Lower leg skin (tissue), 4 donors: ENCODE data around the gene CNTROB. TPM values are rescaled to one million over a fixed set of nuclear protein-coding genes. Genes with fewer than 3 reads are reported as not detected.

Source experiments
- DNase-seq, 2 donors: peaks; one replicate each; pipeline ENCODE4 v3.0.0-alpha.2; 2019; ENCODE audit warnings: low spot score in 2 of 2
- H3K4me3 ChIP-seq: fragments of 200-600 bp; sonication (generic); 2 replicates; pipeline ENCODE4 v1.5.1; 2017; ENCODE audit warnings: mild to moderate bottlenecking, low read depth; ENCODE audit not compliant: poor library complexity, severe bottlenecking
- POLR2A ChIP-seq, 2 donors: fragments of 450-650 bp; IDR thresholded peaks; one replicate each; pipeline ENCODE4 v1.6.1; 2016 to 2017; ENCODE audit warnings: antibody characterized with exemption in 2 of 2, mild to moderate bottlenecking in 1 of 2, moderate library complexity in 1 of 2
- WGBS, 2 donors: methylation state at CpG; one replicate each; pipeline ENCODE4 v1.1.5; 2018; 5-methylcytosine and 5-hydroxymethylcytosine counted together
- intact Hi-C: fragments of 100-400 bp; cut with DNase I; formaldehyde crosslinking; loops from one replicate; pipeline ENCODE4 v1.15.0; 2023; ENCODE audit warnings: low total_unique reads
- total RNA-seq, 4 donors: library from RNA; depleted of rRNA; stranded (reverse); fragments of >200 nt; gene quantifications; one replicate each; pipeline ENCODE4 v1.1.0, GENCODE V29; 2016
- TF ChIP-seq, protein P1 (sequence below), 3 donors: fragments of 450-650 bp; IDR thresholded peaks; one replicate each; pipeline ENCODE4 v1.5.1; 2016; ENCODE audit warnings: antibody characterized with exemption in 3 of 3, mild to moderate bottlenecking in 3 of 3, moderate library complexity in 2 of 3

The CNTROB gene
- total RNA-seq, 4 donors from 2014 or later, result 23.4 to 43.1 (median 27.0) TPM

- TF ChIP-seq POLR2A (IDR thresholded peaks at IDR 0.05), result no peak
- TF ChIP-seq, protein P1, sequence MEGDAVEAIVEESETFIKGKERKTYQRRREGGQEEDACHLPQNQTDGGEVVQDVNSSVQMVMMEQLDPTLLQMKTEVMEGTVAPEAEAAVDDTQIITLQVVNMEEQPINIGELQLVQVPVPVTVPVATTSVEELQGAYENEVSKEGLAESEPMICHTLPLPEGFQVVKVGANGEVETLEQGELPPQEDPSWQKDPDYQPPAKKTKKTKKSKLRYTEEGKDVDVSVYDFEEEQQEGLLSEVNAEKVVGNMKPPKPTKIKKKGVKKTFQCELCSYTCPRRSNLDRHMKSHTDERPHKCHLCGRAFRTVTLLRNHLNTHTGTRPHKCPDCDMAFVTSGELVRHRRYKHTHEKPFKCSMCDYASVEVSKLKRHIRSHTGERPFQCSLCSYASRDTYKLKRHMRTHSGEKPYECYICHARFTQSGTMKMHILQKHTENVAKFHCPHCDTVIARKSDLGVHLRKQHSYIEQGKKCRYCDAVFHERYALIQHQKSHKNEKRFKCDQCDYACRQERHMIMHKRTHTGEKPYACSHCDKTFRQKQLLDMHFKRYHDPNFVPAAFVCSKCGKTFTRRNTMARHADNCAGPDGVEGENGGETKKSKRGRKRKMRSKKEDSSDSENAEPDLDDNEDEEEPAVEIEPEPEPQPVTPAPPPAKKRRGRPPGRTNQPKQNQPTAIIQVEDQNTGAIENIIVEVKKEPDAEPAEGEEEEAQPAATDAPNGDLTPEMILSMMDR (IDR thresholded peaks at IDR 0.05), result no peak
- intact Hi-C loops, result no loop called here
- WGBS, 2 donors, result 88 to 89% methylated on average over 6 of the region's 6 CpGs
- no peak for DNase-seq
- H3K4me3 ChIP-seq, result no peak overlapping the region
Measured at GRCh38 chr17:7969433-7969832, 37.4 kb downstream of the CNTROB start.

DNA sequence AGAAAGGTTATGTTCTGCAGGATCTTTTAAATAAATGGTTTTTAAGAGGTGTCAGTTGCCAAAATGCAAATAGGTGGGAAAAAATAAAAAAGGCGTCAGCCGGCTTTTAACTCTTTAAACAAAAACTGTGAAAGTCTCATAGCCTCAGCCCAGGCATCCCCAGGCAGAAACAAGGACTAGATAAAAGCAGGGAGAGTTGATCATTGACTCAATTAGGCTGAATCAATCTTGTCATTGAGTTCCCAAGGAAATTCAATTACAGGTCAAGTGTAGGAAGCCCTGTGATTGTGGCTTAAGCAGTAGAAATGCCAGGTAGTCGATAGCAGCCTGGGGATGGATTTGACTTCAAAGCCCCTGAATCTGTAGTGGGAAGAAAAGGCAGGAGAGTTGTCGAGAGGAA lies 39.6 kb downstream of the CNTROB start:
- 73 to 75% methylated on average over 4 of the region's 4 CpGs for WGBS, 2 donors
- TF ChIP-seq, protein P1 (IDR thresholded peaks at IDR 0.05), result no peak
- no peak for TF ChIP-seq POLR2A (IDR thresholded peaks at IDR 0.05)
- DNase-seq, result no peak
- H3K4me3 ChIP-seq, result no peak overlapping the region
- intact Hi-C loops, result no loop called here

GRCh38 chr17:7972131-7972785 lies 40.3 kb downstream of the CNTROB start:
- intact Hi-C loops, result no loop called here
- H3K4me3 ChIP-seq, result no peak overlapping the region
- TF ChIP-seq, protein P1 (IDR thresholded peaks at IDR 0.05), result no peak
- no peak for TF ChIP-seq POLR2A (IDR thresholded peaks at IDR 0.05)
- no peak for DNase-seq
- 92 to 96% methylated on average over 8 of the region's 8 CpGs for WGBS, 2 donors

DNA sequence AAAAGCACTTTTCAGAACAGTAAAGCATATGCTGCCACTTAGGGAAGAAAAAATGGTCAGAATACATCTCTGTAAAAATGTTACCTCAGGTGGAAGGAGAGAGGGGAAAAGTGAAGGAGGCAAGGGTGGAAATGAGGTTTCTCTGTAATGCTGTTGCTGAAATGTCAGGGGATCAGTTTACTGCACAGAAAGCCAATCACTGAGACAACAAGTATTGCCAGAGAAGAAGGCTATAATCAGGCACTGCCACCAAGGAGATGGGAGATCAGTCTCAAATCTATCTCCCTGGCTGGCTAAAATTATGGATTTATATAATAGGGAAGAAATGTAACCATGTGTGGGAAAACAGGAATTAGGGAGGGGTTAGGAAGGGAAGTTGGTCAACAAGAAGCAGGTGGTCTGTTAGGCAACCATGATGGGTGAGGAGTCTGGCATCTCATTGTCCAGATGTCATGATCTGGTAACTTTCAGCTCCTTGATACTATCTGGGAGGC lies 42.7 kb downstream of the CNTROB start:
- DNase-seq, result no peak
- H3K4me3 ChIP-seq, result no peak overlapping the region
- intact Hi-C loops, result no loop called here
- TF ChIP-seq, protein P1 (IDR thresholded peaks at IDR 0.05), result no peak
- no peak for TF ChIP-seq POLR2A (IDR thresholded peaks at IDR 0.05)

DNA sequence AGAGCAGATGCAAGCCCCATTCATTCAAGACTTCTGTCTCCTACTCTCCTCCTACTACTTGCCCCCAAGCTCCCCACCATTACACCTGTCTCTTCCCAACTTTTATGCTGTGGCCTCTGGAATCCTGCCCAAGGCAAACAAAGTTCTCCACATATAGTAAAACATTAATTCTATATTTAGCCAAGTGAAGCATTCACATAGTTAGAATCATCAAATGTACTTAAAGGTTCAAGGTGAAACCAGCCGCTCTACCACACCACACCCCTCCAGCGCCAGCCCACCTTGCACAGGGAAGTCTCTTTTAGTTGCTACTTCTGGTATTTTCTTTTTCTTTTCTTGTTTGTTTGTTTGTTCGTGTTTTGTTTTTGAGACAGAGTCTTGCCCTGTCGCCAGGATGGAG lies 45.0 kb downstream of the CNTROB start:
- intact Hi-C loops, result no loop called here
- no peak for DNase-seq
- H3K4me3 ChIP-seq, result no peak overlapping the region
- 89 to 93% methylated on average over 4 of the region's 4 CpGs for WGBS, 2 donors
- no peak for TF ChIP-seq POLR2A (IDR thresholded peaks at IDR 0.05)
- TF ChIP-seq, protein P1 (IDR thresholded peaks at IDR 0.05), result no peak

DNA sequence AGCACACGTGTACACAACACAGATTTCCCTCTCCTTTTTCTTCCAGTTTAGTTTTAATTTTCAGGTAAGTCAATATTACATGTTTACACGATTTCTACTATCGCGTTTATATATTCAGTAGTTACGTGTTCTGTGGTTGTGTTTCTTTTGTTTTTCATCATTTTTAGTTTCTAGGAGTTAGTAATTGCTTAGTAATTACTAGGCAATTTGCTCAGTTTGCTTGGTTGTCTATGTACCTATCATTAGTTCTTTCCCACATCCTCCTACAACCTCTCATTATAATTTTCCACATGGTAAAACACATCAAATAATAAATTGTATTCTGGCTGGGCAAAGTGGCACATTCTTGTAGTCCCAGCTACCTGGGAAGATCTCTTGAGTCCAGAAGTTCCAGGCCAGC lies 45.8 kb downstream of the CNTROB start:
- intact Hi-C loops, result no loop called here
- TF ChIP-seq, protein P1 (IDR thresholded peaks at IDR 0.05), result no peak
- no peak for TF ChIP-seq POLR2A (IDR thresholded peaks at IDR 0.05)
- H3K4me3 ChIP-seq, result no peak overlapping the region
- WGBS, 2 donors, result 87 to 88% methylated on average over 5 of the region's 5 CpGs
- no peak for DNase-seq
